Stomach (tissue), 4 donors: ENCODE results near the gene MEP1B.

Experiments
- EP300 ChIP-seq: sonication (generic); formaldehyde crosslinking; IDR thresholded peaks from one replicate; pipeline ENCODE4 v1.6.1; 2017; ENCODE audit warnings: antibody characterized with exemption
- POLR2A ChIP-seq, 4 donors: fragments of 450-650 bp; IDR thresholded peaks; one replicate each; pipeline ENCODE4 v1.6.1; 2016; ENCODE audit warnings: antibody characterized with exemption in 4 of 4, control low read depth in 2 of 4, mild to moderate bottlenecking in 1 of 4, moderate library complexity in 1 of 4
- POLR2AphosphoS5 ChIP-seq, 3 donors: sonication (generic); formaldehyde crosslinking; IDR thresholded peaks; one replicate each; pipeline ENCODE4 v1.6.1; 2016; ENCODE audit warnings: antibody characterized with exemption in 3 of 3
- TF ChIP-seq, protein P1 (sequence below), 7 experiments: fragments of 450-650 bp in 4 of 7; fragments of 200-600 bp in 3 of 7; sonication (generic) in 3 of 7; IDR thresholded peaks; one replicate each; pipeline ENCODE4 v1.5.1; 2016 to 2019; ENCODE audit warnings: antibody characterized with exemption in 7 of 7, control low read depth in 2 of 7, mild to moderate bottlenecking in 1 of 7

DNA sequence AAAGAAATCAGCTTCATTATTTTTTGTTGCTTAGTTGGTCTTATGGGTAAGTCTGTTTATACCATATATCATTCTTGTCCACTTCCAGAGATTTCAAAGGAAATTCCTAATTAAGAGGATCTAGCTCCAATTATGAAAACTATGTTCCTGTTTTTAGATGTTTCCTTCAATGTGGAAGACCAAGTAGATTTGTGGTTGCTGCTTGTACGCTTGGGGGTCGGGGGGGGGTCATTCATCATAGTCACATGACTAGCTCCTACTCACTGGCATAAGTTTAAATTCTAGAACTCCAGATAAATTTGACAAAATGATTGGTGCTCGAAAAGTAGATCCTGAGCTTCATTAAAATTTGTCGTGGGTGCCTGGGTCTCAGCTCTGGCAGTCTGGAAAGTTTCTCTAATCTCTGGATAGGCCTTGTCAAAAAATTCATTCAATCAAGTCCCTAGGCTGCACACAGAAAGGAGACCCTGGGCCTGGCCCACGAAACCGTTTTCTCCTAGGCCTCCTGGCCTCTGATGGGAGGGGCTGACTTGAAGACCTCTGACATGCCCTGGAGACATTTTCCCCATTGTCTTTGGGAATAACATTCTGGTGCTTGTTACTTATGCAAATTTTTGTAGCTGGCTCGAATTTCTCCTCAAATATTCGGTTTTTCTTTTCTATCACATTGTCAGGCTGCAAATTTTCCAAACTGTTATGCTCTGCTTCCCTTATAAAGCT lies 62.5 kb downstream of the MEP1B start:
- TF ChIP-seq, protein P1, sequence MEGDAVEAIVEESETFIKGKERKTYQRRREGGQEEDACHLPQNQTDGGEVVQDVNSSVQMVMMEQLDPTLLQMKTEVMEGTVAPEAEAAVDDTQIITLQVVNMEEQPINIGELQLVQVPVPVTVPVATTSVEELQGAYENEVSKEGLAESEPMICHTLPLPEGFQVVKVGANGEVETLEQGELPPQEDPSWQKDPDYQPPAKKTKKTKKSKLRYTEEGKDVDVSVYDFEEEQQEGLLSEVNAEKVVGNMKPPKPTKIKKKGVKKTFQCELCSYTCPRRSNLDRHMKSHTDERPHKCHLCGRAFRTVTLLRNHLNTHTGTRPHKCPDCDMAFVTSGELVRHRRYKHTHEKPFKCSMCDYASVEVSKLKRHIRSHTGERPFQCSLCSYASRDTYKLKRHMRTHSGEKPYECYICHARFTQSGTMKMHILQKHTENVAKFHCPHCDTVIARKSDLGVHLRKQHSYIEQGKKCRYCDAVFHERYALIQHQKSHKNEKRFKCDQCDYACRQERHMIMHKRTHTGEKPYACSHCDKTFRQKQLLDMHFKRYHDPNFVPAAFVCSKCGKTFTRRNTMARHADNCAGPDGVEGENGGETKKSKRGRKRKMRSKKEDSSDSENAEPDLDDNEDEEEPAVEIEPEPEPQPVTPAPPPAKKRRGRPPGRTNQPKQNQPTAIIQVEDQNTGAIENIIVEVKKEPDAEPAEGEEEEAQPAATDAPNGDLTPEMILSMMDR (IDR thresholded peaks at IDR 0.05), result no peak
- TF ChIP-seq POLR2AphosphoS5 (IDR thresholded peaks at IDR 0.05), result no peak
- TF ChIP-seq POLR2A (IDR thresholded peaks at IDR 0.05), result no peak
- no peak for TF ChIP-seq EP300
